ENCODE results near the gene CEP164.
A peak's percentile ranks its signal among the peaks of the same experiment; 100 is the strongest.

Gene CEP164

GRCh38 chr11:117332843-117333242 is 5.2 kb downstream of the CEP164 start:
- no peak for DNase-seq (ENCODE audit: low read depth)
- Histone ChIP-seq H3K9ac (ENCODE audit: low read length) (no peak overlapping the region), H3K4me1 (ENCODE audit: control insufficient read depth, insufficient read depth, low read length) (peaks cover 20% of the 10 kb centered on the region), H3K9me3 (ENCODE audit: control insufficient read depth, low read length) (no peaks in the 10 kb centered on the region), H3K4me3 (ENCODE audit: low read length) (no peak overlapping the region), H3K36me3 (ENCODE audit: control insufficient read depth, insufficient read depth, low read length, severe bottlenecking) (peaks cover 15% of the 10 kb centered on the region), H3K27me3 (replicated peaks; ENCODE audit: control insufficient read depth, insufficient read depth, low read length) (no peaks in the 10 kb centered on the region)

- no peaks in the 10 kb centered on the region for H3K27me3 ChIP-seq (replicated peaks; ENCODE audit: control insufficient read depth, insufficient read depth, low read length)
- no peak for DNase-seq (ENCODE audit: low read depth)
- H3K4me1 ChIP-seq (ENCODE audit: control insufficient read depth, insufficient read depth, low read length), result peaks cover 16% of the 10 kb centered on the region
- H3K9ac ChIP-seq (ENCODE audit: low read length), result no peak overlapping the region
- H3K36me3 ChIP-seq (ENCODE audit: control insufficient read depth, insufficient read depth, low read length, severe bottlenecking), result peaks cover 24% of the 10 kb centered on the region
- H3K4me3 ChIP-seq (ENCODE audit: low read length), result no peak overlapping the region
- H3K9me3 ChIP-seq (ENCODE audit: control insufficient read depth, low read length), result no peaks in the 10 kb centered on the region
Observed at GRCh38 chr11:117333917-117334316, 6.3 kb downstream of the CEP164 start.

GRCh38 chr11:117334896-117335295 is 7.2 kb downstream of the CEP164 start:
- H3K36me3 ChIP-seq (ENCODE audit: control insufficient read depth, insufficient read depth, low read length, severe bottlenecking), result peaks cover 33% of the 10 kb centered on the region
- no peak overlapping the region for H3K4me3 ChIP-seq (ENCODE audit: low read length)
- peaks cover 7% of the 10 kb centered on the region for H3K4me1 ChIP-seq (ENCODE audit: control insufficient read depth, insufficient read depth, low read length)
- H3K9ac ChIP-seq (ENCODE audit: low read length), result no peak overlapping the region
- no peaks in the 10 kb centered on the region for H3K27me3 ChIP-seq (replicated peaks; ENCODE audit: control insufficient read depth, insufficient read depth, low read length)
- no peak for DNase-seq (ENCODE audit: low read depth)
- H3K9me3 ChIP-seq (ENCODE audit: control insufficient read depth, low read length), result no peaks in the 10 kb centered on the region

DNA sequence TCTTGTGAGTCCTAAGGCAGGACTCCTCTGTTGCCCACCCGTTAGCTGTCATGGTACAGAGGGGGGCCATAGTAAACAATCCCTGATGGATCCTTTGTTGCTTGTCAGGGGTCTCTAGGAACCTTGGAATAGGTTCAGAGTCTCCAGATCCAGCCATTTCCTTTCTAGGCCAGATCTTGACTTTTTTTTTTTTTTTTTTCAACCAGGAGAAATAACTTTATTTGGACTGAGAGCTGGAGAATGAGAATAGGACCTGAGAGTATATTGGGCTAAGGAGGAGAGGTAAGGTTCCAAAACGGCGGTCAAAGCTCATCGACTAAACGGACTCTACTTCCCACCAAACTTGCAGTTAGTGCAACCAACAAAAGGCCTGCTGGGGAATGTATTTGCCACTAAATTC is 7.7 kb downstream of the CEP164 start:
- no peaks in the 10 kb centered on the region for H3K27me3 ChIP-seq (replicated peaks; ENCODE audit: control insufficient read depth, insufficient read depth, low read length)
- H3K9me3 ChIP-seq (ENCODE audit: control insufficient read depth, low read length), result no peaks in the 10 kb centered on the region
- peaks cover 38% of the 10 kb centered on the region for H3K36me3 ChIP-seq (ENCODE audit: control insufficient read depth, insufficient read depth, low read length, severe bottlenecking)
- H3K4me3 ChIP-seq (ENCODE audit: low read length), result no peak overlapping the region
- peaks cover 4% of the 10 kb centered on the region for H3K4me1 ChIP-seq (ENCODE audit: control insufficient read depth, insufficient read depth, low read length)
- H3K9ac ChIP-seq (ENCODE audit: low read length), result no peak overlapping the region
- no peak for DNase-seq (ENCODE audit: low read depth)

- H3K36me3 ChIP-seq (ENCODE audit: control insufficient read depth, insufficient read depth, low read length, severe bottlenecking), result peaks cover 53% of the 10 kb centered on the region
- H3K9ac ChIP-seq (ENCODE audit: low read length), result no peak overlapping the region
- H3K4me3 ChIP-seq (ENCODE audit: low read length), result no peak overlapping the region
- H3K4me1 ChIP-seq (ENCODE audit: control insufficient read depth, insufficient read depth, low read length), result no peaks in the 10 kb centered on the region
- no peaks in the 10 kb centered on the region for H3K27me3 ChIP-seq (replicated peaks; ENCODE audit: control insufficient read depth, insufficient read depth, low read length)
- no peak for DNase-seq (ENCODE audit: low read depth)
- no peaks in the 10 kb centered on the region for H3K9me3 ChIP-seq (ENCODE audit: control insufficient read depth, low read length)
Observed at GRCh38 chr11:117337076-117337475, 9.4 kb downstream of the CEP164 start.

DNA sequence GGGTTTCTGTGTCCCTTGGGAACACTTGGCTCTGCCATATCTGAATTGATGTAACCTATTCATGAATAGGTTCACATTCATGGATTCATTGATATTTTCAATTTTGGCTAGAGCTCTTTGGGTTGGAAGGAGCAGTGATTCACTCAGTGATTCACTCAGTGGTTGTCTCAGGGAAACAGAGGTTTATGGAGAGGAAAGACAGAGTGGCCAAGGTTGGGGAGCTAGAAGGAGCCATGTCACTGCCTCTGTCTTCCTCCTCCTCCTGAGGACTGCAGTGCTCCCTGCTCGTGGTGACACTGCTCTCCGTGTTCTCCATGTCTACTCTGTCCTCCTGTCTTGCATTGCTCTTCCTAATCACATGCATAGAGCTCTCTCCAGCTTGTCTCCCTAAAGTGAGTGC is 17.4 kb downstream of the CEP164 start:
- H3K27me3 ChIP-seq (replicated peaks; ENCODE audit: control insufficient read depth, insufficient read depth, low read length), result no peaks in the 10 kb centered on the region
- peaks cover 63% of the 10 kb centered on the region for H3K36me3 ChIP-seq (ENCODE audit: control insufficient read depth, insufficient read depth, low read length, severe bottlenecking)
- H3K9me3 ChIP-seq (ENCODE audit: control insufficient read depth, low read length), result no peaks in the 10 kb centered on the region
- no peak overlapping the region for H3K4me3 ChIP-seq (ENCODE audit: low read length)
- no peaks in the 10 kb centered on the region for H3K4me1 ChIP-seq (ENCODE audit: control insufficient read depth, insufficient read depth, low read length)
- no peak overlapping the region for H3K9ac ChIP-seq (ENCODE audit: low read length)
- no peak for DNase-seq (ENCODE audit: low read depth)

DNA sequence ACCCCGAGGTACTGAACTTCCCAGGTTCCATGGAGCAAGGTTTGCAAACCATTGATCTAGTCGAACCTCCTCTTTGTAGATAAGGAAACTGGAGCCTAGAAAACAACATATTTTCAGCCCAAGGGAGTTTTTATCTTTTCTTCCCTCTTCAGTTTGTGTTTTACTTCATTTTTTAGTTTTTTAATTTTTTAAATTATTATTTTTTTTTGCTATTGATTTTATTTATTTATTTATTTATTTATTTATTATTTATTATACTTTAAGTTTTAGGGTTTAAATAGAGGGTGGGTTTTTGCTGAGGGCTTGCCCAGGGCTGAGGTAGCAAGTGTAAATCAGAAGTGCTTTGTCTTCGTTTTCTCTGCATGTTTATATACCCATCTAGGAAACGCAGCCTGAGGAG is 26.9 kb downstream of the CEP164 start:
- Histone ChIP-seq H3K27me3 (replicated peaks; ENCODE audit: control insufficient read depth, insufficient read depth, low read length) (no peaks in the 10 kb centered on the region), H3K9ac (ENCODE audit: low read length) (no peak overlapping the region), H3K36me3 (ENCODE audit: control insufficient read depth, insufficient read depth, low read length, severe bottlenecking) (peaks cover 67% of the 10 kb centered on the region), H3K9me3 (ENCODE audit: control insufficient read depth, low read length) (no peaks in the 10 kb centered on the region), H3K4me3 (ENCODE audit: low read length) (no peak overlapping the region), H3K4me1 (ENCODE audit: control insufficient read depth, insufficient read depth, low read length) (no peaks in the 10 kb centered on the region)
- no peak for DNase-seq (ENCODE audit: low read depth)

GRCh38 chr11:117356126-117356890 is 28.7 kb downstream of the CEP164 start:
- Histone ChIP-seq H3K36me3 (ENCODE audit: control insufficient read depth, insufficient read depth, low read length, severe bottlenecking) (peaks cover 76% of the 10 kb centered on the region), H3K27me3 (replicated peaks; ENCODE audit: control insufficient read depth, insufficient read depth, low read length) (no peaks in the 10 kb centered on the region), H3K9ac (ENCODE audit: low read length) (no peak overlapping the region), H3K4me1 (ENCODE audit: control insufficient read depth, insufficient read depth, low read length) (no peaks in the 10 kb centered on the region), H3K9me3 (ENCODE audit: control insufficient read depth, low read length) (no peaks in the 10 kb centered on the region), H3K4me3 (ENCODE audit: low read length) (no peak overlapping the region)
- DNase-seq (ENCODE audit: low read depth), result no peak

DNA sequence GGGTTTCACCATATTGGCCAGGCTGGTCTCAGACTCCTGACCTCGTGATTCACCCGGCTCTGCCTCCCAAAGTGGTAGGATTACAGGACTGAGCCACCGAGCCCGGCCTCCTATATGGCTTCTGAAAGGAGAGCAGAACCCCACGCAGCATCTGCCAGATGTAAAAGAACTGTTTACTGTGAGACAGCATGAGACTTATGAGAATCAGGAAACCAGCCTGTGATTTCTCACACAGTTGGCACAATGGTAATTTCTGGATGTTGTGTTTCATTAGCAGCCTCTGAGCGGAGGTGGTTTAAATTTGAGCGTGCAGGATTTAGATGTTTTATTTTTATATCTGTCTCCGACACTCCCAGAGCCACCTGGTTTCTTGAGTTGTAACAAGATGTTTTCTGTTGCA is 33.8 kb downstream of the CEP164 start:
- Histone ChIP-seq H3K9ac (ENCODE audit: low read length) (no peak overlapping the region), H3K36me3 (ENCODE audit: control insufficient read depth, insufficient read depth, low read length, severe bottlenecking) (peaks cover 66% of the 10 kb centered on the region)

GRCh38 chr11:117366248-117366647 is 38.6 kb downstream of the CEP164 start:
- Histone ChIP-seq H3K36me3 (ENCODE audit: control insufficient read depth, insufficient read depth, low read length, severe bottlenecking) (peaks cover 71% of the 10 kb centered on the region), H3K4me1 (ENCODE audit: control insufficient read depth, insufficient read depth, low read length) (no peaks in the 10 kb centered on the region), H3K27me3 (replicated peaks; ENCODE audit: control insufficient read depth, insufficient read depth, low read length) (no peaks in the 10 kb centered on the region), H3K4me3 (ENCODE audit: low read length) (no peak overlapping the region), H3K9ac (ENCODE audit: low read length) (no peak overlapping the region), H3K9me3 (ENCODE audit: control insufficient read depth, low read length) (no peaks in the 10 kb centered on the region)
- no peak for DNase-seq (ENCODE audit: low read depth)

More for the DNA sequence above, 33.8 kb downstream of the CEP164 start:
- no peak for DNase-seq (ENCODE audit: low read depth)
- Histone ChIP-seq H3K4me1 (ENCODE audit: control insufficient read depth, insufficient read depth, low read length) (no peaks in the 10 kb centered on the region), H3K9me3 (ENCODE audit: control insufficient read depth, low read length) (no peaks in the 10 kb centered on the region), H3K4me3 (ENCODE audit: low read length) (no peak overlapping the region), H3K27me3 (replicated peaks; ENCODE audit: control insufficient read depth, insufficient read depth, low read length) (no peaks in the 10 kb centered on the region)

- Histone ChIP-seq H3K9me3 (ENCODE audit: control insufficient read depth, low read length) (no peaks in the 10 kb centered on the region), H3K27me3 (replicated peaks; ENCODE audit: control insufficient read depth, insufficient read depth, low read length) (no peaks in the 10 kb centered on the region), H3K36me3 (ENCODE audit: control insufficient read depth, insufficient read depth, low read length, severe bottlenecking) (peaks cover 70% of the 10 kb centered on the region), H3K9ac (ENCODE audit: low read length) (no peak overlapping the region), H3K4me3 (ENCODE audit: low read length) (no peak overlapping the region), H3K4me1 (ENCODE audit: control insufficient read depth, insufficient read depth, low read length) (no peaks in the 10 kb centered on the region)
- DNase-seq (ENCODE audit: low read depth), result no peak
Observed at GRCh38 chr11:117366875-117367274, 39.2 kb downstream of the CEP164 start.

DNA sequence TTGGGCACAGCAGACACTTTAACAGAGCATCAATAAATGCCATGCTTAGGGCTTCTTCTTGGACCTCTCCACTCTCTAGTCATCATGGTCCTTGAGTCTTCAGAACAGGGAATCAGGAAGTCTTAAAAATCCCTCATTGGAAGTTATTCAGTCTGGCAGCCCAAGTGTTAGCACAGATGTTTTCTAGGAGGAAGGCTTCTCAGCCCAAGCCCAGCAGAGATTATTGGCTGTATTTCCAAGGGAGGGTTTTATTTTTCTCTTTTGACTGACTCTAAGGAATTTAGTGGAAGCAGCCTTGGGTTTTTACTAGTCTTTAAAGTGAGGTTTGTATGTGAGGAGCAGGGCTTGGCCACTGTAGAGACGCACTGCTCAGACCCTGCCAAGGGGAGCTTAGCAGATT is 41.9 kb downstream of the CEP164 start:
- Histone ChIP-seq H3K9me3 (ENCODE audit: control insufficient read depth, low read length) (no peaks in the 10 kb centered on the region), H3K36me3 (ENCODE audit: control insufficient read depth, insufficient read depth, low read length, severe bottlenecking) (peaks cover 59% of the 10 kb centered on the region)

More for the DNA sequence above, 41.9 kb downstream of the CEP164 start:
- DNase-seq (ENCODE audit: low read depth), result peak; percentile 3
- H3K27me3 ChIP-seq (replicated peaks; ENCODE audit: control insufficient read depth, insufficient read depth, low read length), result no peaks in the 10 kb centered on the region
- H3K9ac ChIP-seq (ENCODE audit: low read length), result no peak overlapping the region
- H3K4me1 ChIP-seq (ENCODE audit: control insufficient read depth, insufficient read depth, low read length), result no peaks in the 10 kb centered on the region
- H3K4me3 ChIP-seq (ENCODE audit: low read length), result no peak overlapping the region

Measured in adipocyte (in vitro differentiated cells).